NCI-H2029 (cell line): ENCODE data around the gene CLEC2A.

Experiments used
- DNase-seq: peaks from one replicate; lab custom pipeline; 2025; lab: John Stamatoyannopoulos, UW

The CLEC2A gene

GRCh38 chr12:9933958-9934357 is 1.8 kb upstream of the CLEC2A start:
- no peak for DNase-seq

GRCh38 chr12:9931245-9931644 is 925 bp downstream of the CLEC2A start:
- no peak for DNase-seq

GRCh38 chr12:9928607-9929006 is 3.6 kb downstream of the CLEC2A start:
- no peak for DNase-seq

GRCh38 chr12:9926876-9927275 is 5.3 kb downstream of the CLEC2A start:
- no peak for DNase-seq

GRCh38 chr12:9925705-9926393 is 6.3 kb downstream of the CLEC2A start:
- DNase-seq, result no peak

GRCh38 chr12:9922429-9922828 is 9.7 kb downstream of the CLEC2A start:
- DNase-seq, result no peak

- DNase-seq, result no peak
These were observed 11.7 kb downstream of the CLEC2A start for GRCh38 chr12:9920451-9920850.

GRCh38 chr12:9919443-9919842 is 12.7 kb downstream of the CLEC2A start:
- no peak for DNase-seq

GRCh38 chr12:9911708-9912107 is 20.5 kb downstream of the CLEC2A start:
- no peak for DNase-seq

- no peak for DNase-seq
These were observed 21.3 kb downstream of the CLEC2A start for GRCh38 chr12:9910716-9911421.

GRCh38 chr12:9909724-9910123 is 22.4 kb downstream of the CLEC2A start:
- no peak for DNase-seq

- DNase-seq, result no peak
These were observed 23.8 kb downstream of the CLEC2A start for GRCh38 chr12:9908350-9908749.

GRCh38 chr12:9907769-9908168 is 24.4 kb downstream of the CLEC2A start:
- no peak for DNase-seq

- DNase-seq, result no peak
These were observed 25.3 kb downstream of the CLEC2A start for GRCh38 chr12:9906873-9907272.

- no peak for DNase-seq
These were observed 29.5 kb downstream of the CLEC2A start for GRCh38 chr12:9902539-9903228.

GRCh38 chr12:9900930-9901329 is 31.2 kb downstream of the CLEC2A start:
- DNase-seq, result no peak

- DNase-seq, result no peak
These were observed 33.0 kb downstream of the CLEC2A start for GRCh38 chr12:9899209-9899608.

- no peak for DNase-seq
These were observed 34.6 kb downstream of the CLEC2A start for GRCh38 chr12:9897535-9897934.

- no peak for DNase-seq
These were observed 36.8 kb downstream of the CLEC2A start for GRCh38 chr12:9895215-9895971.

- no peak for DNase-seq
These were observed 43.4 kb downstream of the CLEC2A start for GRCh38 chr12:9888665-9889273.

GRCh38 chr12:9883175-9883574 is 49.0 kb downstream of the CLEC2A start:
- DNase-seq, result no peak

GRCh38 chr12:9881988-9882387 is 50.2 kb downstream of the CLEC2A start:
- no peak for DNase-seq
